ENCODE data around the gene RMDN3. TPM values are rescaled to one million over a fixed set of nuclear protein-coding genes. Genes with fewer than 3 reads are reported as not detected.

Gene RMDN3
- total and polyA plus RNA-seq, 9 of the 15 experiments (the other 6 are each of a cell fraction or from before 2014, with no cell fraction given): 8.1 to 38.2 (median 25.9) TPM

- peak; percentile 85; the same call in 1 of the 2 replicates for TF ChIP-seq MGA (IDR thresholded peaks at IDR 0.05)
- no peak for TF ChIP-seq HNRNPUL1 (IDR thresholded peaks at IDR 0.05; ENCODE audit: low read length)
- TF ChIP-seq, protein P1, sequence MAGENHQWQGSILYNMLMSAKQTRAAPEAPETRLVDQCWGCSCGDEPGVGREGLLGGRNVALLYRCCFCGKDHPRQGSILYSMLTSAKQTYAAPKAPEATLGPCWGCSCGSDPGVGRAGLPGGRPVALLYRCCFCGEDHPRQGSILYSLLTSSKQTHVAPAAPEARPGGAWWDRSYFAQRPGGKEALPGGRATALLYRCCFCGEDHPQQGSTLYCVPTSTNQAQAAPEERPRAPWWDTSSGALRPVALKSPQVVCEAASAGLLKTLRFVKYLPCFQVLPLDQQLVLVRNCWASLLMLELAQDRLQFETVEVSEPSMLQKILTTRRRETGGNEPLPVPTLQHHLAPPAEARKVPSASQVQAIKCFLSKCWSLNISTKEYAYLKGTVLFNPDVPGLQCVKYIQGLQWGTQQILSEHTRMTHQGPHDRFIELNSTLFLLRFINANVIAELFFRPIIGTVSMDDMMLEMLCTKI (IDR thresholded peaks at IDR 0.05; ENCODE audit: partially characterized antibody): no peak
- TF ChIP-seq CC2D1A (IDR thresholded peaks at IDR 0.05): no peak
- no peak for TF ChIP-seq PHTF2 (CRISPR knock-in tag; IDR thresholded peaks at IDR 0.05)
- TF ChIP-seq EGR1 (conservative IDR thresholded peaks at IDR 0.05): peak; percentile 79
- no peak for TF ChIP-seq E2F4 (CRISPR knock-in tag; IDR thresholded peaks at IDR 0.05; ENCODE audit: low read depth)
- no peak for TF ChIP-seq ZNF445 (CRISPR knock-in tag; IDR thresholded peaks at IDR 0.05; ENCODE audit: low read depth)
- no peak for TF ChIP-seq RBM39 (optimal IDR thresholded peaks at IDR 0.05; ENCODE audit: low read depth, low read length)
Measured at GRCh38 chr15:40763801-40764628, 9.0 kb upstream of the RMDN3 start, which contains the start of gene GCHFR (continued).

Measured in K562 (cell line).